WERI-Rb-1 (cell line): ENCODE measurements around the gene KIFBP.

ENCODE experiments used
- DNase-seq: peaks from one replicate; pipeline ENCODE4 v3.0.0-alpha.2; 2020
- H3K27ac ChIP-seq: fragments of 250-450 bp; sonication (Bioruptor Pico); 2 replicates; pipeline ENCODE4 v1.5.1; 2020; ENCODE audit warnings: mild to moderate bottlenecking, moderate library complexity
- H3K27me3 ChIP-seq: fragments of 250-450 bp; sonication (Bioruptor Pico); 2 replicates; pipeline ENCODE4 v1.5.1; 2021; ENCODE audit warnings: mild to moderate bottlenecking, low read depth, moderate library complexity; ENCODE audit not compliant: insufficient read depth, severe bottlenecking
- H3K36me3 ChIP-seq: fragments of 250-450 bp; sonication (Bioruptor Pico); 2 replicates; pipeline ENCODE4 v1.5.1; 2020; ENCODE audit warnings: mild to moderate bottlenecking, moderate library complexity
- H3K4me3 ChIP-seq: 2 replicates; pipeline ENCODE4 v1.5.1; 2011; ENCODE audit warnings: low read depth, mild to moderate bottlenecking, control low read depth, low read length
- H3K9me3 ChIP-seq: fragments of 250-450 bp; sonication (Bioruptor Pico); 2 replicates; pipeline ENCODE4 v1.5.1; 2021; ENCODE audit warnings: mild to moderate bottlenecking, moderate library complexity; ENCODE audit not compliant: severe bottlenecking
- TF ChIP-seq, protein P1 (sequence below): IDR thresholded peaks from 2 replicates; pipeline ENCODE4 v1.5.1; 2011; ENCODE audit warnings: low read depth, mild to moderate bottlenecking, control low read depth, inconsistent platforms, low read length

The KIFBP gene

GRCh38 chr10:68955832-68956532 lies 32.6 kb upstream of the KIFBP start, which contains the start of gene DDX21:
Gene DDX21, plus strand, starts transcription at chr10:68956170. Its CDS starts 56 bp downstream, at chr10:68956226.
- DNase-seq = peak; percentile 92
- H3K4me3 ChIP-seq = peak within 1 kb of the TSS; percentile 99
- H3K9me3 ChIP-seq = no peaks in the 10 kb centered on the region
- H3K27me3 ChIP-seq = no peaks in the 10 kb centered on the region
- H3K36me3 ChIP-seq = peaks cover 32% of the 10 kb centered on the region
- TF ChIP-seq, protein P1, sequence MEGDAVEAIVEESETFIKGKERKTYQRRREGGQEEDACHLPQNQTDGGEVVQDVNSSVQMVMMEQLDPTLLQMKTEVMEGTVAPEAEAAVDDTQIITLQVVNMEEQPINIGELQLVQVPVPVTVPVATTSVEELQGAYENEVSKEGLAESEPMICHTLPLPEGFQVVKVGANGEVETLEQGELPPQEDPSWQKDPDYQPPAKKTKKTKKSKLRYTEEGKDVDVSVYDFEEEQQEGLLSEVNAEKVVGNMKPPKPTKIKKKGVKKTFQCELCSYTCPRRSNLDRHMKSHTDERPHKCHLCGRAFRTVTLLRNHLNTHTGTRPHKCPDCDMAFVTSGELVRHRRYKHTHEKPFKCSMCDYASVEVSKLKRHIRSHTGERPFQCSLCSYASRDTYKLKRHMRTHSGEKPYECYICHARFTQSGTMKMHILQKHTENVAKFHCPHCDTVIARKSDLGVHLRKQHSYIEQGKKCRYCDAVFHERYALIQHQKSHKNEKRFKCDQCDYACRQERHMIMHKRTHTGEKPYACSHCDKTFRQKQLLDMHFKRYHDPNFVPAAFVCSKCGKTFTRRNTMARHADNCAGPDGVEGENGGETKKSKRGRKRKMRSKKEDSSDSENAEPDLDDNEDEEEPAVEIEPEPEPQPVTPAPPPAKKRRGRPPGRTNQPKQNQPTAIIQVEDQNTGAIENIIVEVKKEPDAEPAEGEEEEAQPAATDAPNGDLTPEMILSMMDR = peak; percentile 61
- H3K27ac ChIP-seq = peak within 1 kb of the TSS; percentile 87

DNA sequence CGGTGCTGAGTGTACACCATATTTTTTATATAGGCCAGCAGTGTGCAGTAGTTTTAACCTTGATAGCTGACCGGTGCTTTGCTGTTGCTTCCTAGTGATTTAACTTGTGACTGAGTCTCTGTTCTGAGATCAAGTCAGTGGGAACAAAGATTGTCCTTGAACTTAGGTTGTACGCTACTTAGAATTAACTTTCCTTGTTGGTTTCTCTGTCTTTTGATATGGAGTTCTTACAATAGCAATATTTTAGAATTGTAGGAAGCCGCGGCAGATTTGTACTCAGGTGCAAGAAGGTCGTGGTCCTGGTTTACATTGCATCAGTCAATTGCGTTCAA lies 31.4 kb upstream of the KIFBP start:
- H3K27me3 ChIP-seq = no peaks in the 10 kb centered on the region
- peaks cover 44% of the 10 kb centered on the region for H3K36me3 ChIP-seq
- no peak overlapping the region for H3K27ac ChIP-seq
- TF ChIP-seq, protein P1 = no peak
- no peak for DNase-seq
- H3K9me3 ChIP-seq = no peaks in the 10 kb centered on the region
- peak overlapping the region; percentile 99 for H3K4me3 ChIP-seq

DNA sequence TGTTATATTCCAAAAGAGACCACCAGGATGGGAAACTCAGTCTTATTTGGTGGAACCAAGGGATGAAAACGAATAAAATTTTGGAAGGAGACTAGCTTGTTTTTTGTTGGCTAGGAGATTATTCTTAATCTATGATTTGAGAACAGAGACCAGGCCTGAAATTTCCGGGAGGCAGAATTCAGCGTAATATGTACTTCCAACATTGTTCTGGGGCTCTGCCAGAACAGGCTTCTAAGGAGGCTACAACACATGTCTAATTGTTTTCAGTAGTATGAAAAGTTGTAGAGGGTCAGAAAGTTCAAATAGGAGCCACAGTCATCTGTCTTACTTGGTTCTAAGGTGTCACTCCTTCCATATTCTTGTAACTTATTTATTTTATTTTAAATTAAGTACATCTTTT lies 30.9 kb upstream of the KIFBP start:
- Histone ChIP-seq H3K9me3 (no peaks in the 10 kb centered on the region), H3K36me3 (peaks cover 48% of the 10 kb centered on the region), H3K27me3 (no peaks in the 10 kb centered on the region), H3K27ac (no peak overlapping the region), H3K4me3 (no peak overlapping the region)
- TF ChIP-seq, protein P1 = no peak
- no peak for DNase-seq

DNA sequence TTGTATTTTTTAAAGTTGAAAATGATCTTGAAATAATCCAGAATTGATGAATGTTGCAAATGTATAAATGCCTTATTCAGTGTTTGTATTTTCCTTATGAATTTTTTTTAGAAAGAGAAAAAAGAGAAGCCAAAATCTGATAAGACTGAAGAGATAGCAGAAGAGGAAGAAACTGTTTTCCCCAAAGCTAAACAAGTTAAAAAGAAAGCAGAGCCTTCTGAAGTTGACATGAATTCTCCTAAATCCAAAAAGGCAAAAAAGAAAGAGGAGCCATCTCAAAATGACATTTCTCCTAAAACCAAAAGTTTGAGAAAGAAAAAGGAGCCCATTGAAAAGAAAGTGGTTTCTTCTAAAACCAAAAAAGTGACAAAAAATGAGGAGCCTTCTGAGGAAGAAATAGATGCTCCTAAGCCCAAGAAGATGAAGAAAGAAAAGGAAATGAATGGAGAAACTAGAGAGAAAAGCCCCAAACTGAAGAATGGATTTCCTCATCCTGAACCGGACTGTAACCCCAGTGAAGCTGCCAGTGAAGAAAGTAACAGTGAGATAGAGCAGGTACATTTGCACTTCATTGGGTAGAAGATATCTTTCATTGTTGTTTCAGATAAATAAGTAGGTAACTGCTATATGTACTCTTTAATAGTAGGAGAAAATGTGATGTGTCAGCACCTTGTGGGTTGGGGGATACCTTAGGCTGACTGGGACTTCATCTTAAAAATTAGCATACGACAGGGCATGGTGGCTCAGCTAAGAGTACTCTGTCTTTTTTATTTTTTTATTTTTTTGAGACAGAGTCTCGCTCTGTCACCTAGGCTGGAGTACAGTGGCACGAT lies 28.7 kb upstream of the KIFBP start:
- Histone ChIP-seq H3K36me3 (peaks cover 60% of the 10 kb centered on the region), H3K27me3 (no peaks in the 10 kb centered on the region), H3K4me3 (no peak overlapping the region), H3K9me3 (no peaks in the 10 kb centered on the region), H3K27ac (no peak overlapping the region)
- DNase-seq = no peak
- TF ChIP-seq, protein P1 = no peak

DNA sequence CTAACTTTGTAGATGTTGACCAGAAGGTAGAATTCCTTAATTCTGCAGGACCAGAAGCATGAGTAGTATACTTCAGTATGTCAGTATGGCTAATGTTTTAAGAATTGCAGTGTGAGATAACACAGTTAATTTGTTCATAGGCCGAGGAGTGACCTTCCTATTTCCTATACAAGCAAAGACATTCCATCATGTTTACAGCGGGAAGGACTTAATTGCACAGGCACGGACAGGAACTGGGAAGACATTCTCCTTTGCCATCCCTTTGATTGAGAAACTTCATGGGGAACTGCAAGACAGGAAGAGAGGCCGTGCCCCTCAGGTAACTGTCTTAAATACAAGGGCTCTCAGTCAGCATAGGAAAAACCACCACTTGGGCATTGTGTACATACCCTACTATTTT lies 25.5 kb upstream of the KIFBP start:
- H3K27ac ChIP-seq = no peak overlapping the region
- TF ChIP-seq, protein P1 = no peak
- H3K36me3 ChIP-seq = peaks cover 84% of the 10 kb centered on the region
- no peaks in the 10 kb centered on the region for H3K9me3 ChIP-seq
- H3K4me3 ChIP-seq = no peak overlapping the region
- H3K27me3 ChIP-seq = no peaks in the 10 kb centered on the region
- no peak for DNase-seq
